Mesenteric fat pad (tissue), 1 donor: ENCODE results near the gene CASTOR2. TPM values are rescaled to one million over a fixed set of nuclear protein-coding genes. Genes with fewer than 3 reads are reported as not detected.
"Not testable (repeated sequence)": the region's sequence is repeated elsewhere in the genome, so short reads cannot be mapped to it uniquely, and the experiment has no call there.

Experiments
- DNase-seq: peaks from one replicate; pipeline ENCODE4 v3.0.0-alpha.2; 2020; ENCODE audit warnings: low spot score
- long read RNA-seq: library from polyadenylated mRNA; unstranded; transcript quantifications from one replicate; pipeline ENCODE4 v2.0.0, GENCODE V29; 2020
- total RNA-seq: library from RNA; stranded (reverse); fragmentation: NEBNext Ultra II Directional; extraction: Animal tissue kit (Norgen Biotek cat#: 25700); gene quantifications from one replicate; pipeline ENCODE4 v1.2.1, GENCODE V29; 2021
- donor health status: DM: yes; HTN: yes; CAD: no.

The CASTOR2 gene
- total RNA-seq: 25.3 TPM
- long read RNA-seq, partial matches to known transcripts: 0 of 2 reads
- long read RNA-seq, other reads (novel, unspliced or antisense): 2 of 2 reads

DNA sequence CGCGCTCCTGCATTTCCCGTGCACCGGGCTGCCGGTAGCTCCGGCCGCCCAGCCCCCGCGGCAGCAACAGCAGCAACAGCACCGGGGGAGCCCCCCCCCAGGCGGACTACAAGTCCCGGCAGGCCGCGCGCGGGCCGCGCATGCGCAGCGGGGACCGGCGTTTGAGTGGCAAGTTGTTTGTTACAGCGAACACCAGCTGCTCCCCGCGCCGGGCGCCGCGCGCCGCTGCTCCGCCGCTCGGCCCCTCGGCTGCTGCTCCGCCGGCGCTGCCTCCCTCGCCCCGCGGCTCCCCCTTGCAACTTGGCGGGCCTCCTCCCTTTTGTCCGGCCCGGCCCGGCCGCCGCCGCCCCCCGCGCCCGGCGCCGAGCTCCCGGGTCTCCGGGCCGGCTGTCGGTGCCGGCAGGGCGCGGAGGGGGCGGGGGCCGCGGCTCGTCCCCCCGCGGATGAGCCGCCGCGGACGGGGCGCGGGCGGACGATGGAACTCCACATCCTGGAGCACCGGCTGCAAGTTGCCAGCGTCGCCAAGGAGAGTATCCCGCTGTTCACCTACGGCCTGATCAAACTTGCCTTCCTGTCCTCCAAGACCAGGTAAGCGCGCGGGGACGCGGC lies at the start of gene CASTOR2:
CASTOR2 (plus strand) TSS at position 195 of the 609 bp plus-strand sequence; CDS start at position 476, 281 bp downstream.
- peak; percentile 90 for DNase-seq

DNA sequence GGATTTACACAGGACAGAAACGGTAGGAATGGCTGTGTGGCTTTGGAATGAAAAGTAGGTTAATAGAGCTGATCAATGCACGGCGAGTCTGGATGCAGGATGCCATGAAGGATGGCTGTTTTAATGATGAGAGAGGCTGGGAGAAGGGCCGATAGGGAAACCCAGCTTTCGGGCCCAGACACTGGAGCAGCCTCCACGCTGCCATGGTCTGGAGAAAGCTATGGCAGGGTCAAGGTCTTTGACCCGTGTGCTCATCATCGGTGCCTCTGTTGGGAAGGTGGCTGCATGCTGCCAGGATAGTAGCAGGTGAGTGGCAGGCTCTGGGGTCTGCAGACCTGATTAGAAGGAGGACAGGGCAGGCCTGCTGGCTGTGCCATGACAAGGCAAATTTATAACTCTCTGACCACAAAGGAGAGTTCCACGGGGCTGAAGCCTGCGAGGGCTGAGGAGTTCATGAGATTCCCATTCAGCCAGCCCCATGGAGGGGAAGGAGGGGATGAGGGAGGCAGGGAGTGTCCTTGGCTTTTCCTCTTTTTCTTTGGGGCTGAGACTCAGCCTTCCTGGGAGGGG lies 42.1 kb upstream of the CASTOR2 start:
- DNase-seq: not testable (repeated sequence)

DNA sequence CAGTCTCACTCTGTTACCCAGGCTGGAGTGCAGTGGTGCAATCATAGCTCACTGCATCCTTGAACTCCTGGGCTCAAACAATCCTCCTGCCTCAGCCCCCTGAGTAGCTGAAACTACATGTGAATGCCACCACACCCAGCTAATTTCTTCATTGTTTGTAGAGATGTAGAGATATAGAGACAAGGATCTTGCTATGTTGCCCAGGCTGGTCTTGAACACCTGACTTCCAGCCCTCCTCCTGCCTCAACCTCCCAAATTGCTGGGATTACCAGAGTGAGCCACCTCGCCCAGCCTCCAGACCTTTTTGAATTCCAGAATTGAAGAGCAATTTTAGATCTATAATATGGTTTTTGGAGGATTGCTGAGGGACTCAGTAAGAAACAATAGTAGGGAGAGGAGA lies 40.9 kb upstream of the CASTOR2 start:
- DNase-seq: not testable (repeated sequence)

DNA sequence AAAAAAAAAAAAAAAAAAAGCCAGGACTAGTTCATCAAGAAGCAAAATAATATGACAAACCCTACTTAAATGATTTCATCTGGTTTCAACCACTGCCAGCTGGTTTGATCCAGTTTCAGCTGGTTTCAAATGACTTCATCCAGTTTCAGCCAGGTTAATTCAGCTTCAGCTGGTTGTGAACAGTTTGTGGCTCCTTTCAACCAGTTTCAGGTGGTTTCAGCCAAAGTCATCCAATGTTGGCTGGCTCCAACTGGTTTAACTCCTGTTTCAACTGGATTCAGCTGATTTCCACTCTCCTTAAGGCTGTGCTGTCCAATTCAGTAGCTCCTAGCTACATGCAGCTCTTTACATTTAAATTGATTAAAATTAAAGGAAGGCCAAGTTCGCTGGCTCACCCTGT lies 37.5 kb upstream of the CASTOR2 start:
- not testable (repeated sequence) for DNase-seq

DNA sequence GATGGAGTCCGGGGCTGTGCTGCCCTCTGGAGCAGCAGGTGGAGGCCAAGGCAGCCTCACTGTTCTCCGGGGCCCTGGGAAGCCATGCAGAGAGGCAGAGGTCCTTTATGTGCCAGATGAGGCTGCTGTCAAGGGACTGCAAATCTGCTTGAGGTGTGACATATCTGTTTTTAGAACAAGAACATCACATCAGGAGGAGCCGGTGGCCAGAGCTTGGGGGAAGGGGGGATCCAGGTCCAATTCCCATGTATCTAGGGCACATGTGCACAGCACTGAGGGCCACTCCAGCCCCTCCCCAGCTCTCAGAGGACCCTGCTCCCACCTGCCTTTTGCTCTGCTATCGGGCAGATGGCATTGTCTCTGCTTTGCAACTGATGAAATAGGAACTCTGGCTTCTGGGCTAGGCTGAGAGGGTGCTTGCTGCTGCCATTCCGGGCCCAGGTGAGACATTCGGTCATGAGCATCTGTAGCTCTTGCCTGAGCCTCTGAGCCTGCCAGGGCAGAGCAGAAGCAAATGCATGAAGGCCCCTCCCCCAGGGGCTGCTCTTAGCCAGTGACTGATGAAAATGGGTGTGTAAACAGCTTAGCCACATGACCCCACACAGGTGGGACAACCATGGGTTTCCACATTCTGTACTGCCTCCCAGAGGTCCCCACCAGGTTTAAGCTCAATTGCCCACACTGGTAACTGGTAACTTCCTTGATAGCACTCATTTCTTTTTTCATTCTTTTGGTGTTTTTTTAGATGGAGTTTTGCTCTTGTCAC lies 32.8 kb upstream of the CASTOR2 start:
- DNase-seq: not testable (repeated sequence)

DNA sequence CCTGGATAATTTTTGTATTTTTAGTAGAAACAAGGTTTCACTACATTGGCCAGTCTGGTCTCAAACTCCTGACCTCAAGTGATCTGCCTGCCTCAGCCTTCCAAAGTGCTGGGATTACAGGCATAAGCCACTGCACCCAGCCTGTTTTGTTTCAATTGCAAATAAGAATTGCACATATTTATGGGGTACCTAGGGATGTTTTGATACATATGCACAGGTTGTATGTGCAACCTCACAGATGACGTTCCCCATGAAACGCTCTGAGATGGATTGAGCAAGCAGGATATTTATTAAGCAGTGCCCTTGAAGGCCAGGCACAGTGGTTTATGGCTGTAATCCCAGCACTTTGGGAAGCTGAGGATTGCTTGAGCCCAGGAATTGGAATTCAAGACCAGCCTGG lies 25.1 kb upstream of the CASTOR2 start:
- not testable (repeated sequence) for DNase-seq

DNA sequence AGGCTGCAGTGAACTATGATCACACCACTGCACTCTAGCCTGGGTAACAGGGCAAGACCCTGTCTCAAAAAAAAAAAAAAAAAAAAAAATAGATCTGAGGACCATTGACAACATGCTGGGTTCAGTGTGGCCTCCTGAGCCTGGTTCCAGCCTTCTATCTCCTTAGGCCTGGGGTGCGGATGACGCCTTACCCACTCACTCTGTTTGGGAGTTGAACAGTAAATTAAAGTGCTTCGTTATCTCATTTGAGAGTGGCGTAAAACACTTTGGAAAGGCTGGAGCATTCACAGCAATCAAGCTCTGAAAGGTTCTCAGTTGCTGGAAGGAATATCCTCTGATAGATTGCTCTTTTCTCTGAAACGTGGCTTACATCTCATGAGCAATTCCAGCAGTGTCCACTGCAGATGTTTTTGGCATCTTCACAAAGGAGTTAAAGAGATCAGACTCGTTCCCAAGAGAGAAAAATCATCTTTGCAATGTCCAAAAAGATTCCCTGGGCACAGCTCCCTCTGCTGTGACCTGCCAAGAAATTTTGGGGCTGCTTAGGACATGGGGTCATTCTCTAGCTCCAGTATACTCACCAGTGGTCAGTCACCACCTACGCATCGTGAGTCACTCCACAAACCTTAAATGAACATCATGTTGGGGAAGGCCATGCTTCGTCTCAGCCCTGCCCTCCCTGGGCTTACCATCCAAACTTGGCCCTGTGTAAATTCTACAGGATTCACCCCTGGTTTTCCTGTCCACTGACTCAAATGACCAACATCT lies 23.0 kb upstream of the CASTOR2 start:
- DNase-seq: not testable (repeated sequence)

DNA sequence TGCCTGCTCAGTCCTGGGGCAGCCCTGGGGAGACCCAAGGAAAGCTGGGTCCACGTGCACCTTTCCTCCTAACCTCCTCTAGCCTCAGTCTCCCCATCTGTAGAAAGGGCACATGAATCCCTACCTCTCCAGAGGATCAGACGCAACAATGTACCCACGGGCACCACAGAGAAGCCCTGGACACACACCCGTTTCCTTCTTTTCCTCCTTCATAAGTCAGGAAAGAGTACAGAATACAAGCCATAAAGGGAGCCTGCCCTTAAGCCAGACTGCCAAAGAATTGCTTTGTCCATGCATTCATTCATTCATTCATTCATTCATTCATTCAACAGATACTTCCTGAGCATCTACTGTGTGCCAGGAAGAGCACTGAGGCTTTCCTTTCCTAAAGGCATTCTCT lies 20.6 kb upstream of the CASTOR2 start:
- DNase-seq: not testable (repeated sequence)

DNA sequence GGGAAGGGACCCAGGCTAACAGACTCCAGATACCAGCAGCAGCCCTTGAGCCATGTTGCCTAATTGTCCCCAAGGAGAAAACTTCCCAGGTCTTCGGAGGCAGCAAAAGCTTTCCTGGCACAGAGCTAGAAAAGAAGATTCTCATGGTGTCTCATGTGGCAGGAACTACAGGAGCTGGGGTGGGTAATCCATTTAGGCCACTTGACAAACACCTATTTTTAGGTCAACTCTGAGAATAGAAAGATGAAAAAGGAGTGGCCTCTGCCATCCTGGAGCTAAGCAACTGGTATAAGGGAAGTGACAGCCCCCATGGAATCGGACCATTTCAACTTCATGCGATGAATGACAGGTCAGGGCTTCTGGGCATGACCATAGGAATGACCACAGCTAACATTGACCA lies 16.8 kb upstream of the CASTOR2 start:
- not testable (repeated sequence) for DNase-seq

DNA sequence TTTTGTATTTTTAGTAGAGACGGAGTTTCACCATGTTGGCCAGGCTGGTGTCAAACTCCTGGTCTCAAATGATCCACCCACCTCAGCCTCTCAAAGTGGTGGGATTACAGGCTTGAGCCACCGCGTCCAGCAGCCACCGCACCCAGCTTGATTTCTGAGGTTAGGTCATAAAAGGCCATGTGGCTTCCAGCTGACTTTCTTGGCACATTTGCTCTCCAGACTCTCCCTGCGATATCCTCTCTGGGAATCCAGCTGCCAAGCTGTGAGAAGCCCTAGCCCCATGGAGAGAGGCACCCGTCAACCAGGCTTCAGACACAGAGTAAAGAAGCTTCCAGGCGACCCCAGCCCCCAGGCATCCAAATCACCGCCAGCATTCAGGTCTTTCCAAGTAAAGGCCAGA lies 10.7 kb upstream of the CASTOR2 start:
- DNase-seq: not testable (repeated sequence)

DNA sequence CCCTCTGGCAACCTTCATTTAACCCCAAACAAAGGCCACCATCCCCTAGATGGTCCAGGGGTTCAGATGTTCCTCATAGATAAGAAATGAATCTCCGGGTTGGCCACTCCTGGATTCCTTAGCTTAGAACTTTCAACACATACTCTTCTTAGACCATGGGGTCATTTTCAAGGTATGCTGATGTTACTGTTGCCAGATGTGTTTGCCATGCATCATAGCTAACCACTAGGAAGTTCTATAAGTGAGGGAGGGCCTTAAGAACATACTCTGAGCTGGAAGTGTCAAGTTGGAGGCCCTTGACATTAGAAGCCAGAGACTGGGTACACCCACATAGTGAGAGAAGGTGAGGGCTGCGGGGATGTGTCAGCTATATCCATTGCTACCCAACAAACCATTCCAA lies 6.2 kb upstream of the CASTOR2 start:
- DNase-seq: not testable (repeated sequence)

DNA sequence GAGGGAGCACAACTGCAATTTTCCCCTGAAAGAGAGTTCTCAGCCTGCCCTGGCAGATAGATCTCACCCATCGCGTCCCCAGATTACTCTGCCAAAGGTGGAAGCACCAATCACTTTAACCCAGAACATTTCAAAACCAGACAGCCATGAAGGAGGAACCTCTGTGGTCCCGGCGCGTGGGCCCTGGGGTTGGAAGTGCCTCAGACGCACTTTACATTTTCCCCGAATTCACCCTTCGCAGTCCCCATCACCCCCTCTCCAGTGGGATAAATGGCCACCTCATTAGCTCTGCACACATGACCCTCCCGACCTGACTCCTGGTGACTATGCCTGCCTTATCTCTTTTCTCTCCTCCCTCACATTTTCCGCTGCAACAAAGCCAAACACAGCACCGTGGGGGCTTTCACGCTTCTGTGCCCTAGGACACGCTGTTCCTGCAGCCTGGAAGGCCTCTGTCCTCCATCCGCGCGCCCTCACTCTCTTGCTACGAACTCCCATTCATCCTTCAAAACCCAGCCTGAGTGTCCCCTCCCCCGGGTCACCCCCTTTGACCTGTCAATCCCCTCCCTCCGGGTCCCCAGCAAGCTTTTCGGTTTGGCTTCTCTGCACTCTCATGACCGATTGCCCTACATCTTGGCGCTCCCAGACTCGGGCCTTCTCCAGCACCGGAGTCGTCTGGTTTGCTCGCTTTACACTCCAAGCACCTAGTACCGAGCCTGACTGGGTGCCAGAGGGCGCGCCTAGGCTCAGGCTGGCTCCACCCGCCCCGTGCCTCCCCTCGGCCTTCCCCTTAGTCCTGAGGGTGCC lies 598 bp upstream of the CASTOR2 start:
- not testable (repeated sequence) for DNase-seq

DNA sequence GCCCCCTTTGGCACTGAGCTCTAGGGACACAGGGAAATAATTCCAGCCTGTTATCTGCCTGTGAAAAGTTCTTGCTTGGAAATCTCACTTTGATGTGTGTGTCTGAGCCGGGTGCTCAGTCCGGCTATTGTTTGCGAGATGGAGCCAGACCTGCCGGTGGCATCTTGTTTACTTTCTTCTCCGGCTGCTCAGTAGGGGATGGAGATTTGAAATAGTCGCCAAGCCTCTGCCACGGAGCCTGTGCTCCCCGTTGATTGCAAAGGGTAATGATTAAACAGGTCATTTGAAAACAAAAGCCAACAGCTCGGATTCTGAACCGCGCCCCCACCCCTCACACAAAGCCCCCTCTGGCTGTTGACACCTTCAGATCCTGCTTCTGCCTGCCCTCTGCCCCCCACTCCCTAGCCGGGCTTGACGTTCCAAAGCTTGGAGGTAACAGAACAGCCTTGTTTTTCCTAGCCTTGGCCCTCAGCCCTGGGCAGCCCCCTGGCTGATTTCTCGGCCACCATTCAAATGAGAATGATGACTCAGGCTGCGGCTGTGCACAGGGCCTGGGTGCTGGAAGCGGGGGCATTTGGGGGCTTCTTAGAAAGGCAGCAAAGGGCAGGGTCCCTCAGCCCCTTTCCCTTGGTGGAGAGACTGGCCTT lies 1.8 kb downstream of the CASTOR2 start:
- DNase-seq: not testable (repeated sequence)

DNA sequence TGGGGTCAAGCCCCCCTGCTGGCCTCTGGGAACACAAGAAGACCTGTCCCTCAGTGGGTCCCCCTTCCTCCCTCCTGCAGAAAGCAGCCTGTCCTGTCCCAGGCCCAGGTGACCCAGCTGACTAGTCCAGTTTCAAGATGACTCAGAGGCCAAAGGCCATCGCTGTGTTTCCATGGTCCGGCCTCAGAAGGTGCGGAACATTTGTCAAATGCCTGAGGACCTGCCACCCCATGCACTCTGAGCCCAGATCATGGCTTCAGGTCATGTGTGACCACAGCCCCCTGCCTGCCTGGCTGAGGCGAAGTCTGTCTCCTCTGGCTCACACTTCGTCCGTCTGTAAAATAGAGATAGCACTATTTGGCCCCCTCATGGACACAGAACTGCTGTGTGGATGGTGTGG lies 2.4 kb downstream of the CASTOR2 start:
- DNase-seq: not testable (repeated sequence)

DNA sequence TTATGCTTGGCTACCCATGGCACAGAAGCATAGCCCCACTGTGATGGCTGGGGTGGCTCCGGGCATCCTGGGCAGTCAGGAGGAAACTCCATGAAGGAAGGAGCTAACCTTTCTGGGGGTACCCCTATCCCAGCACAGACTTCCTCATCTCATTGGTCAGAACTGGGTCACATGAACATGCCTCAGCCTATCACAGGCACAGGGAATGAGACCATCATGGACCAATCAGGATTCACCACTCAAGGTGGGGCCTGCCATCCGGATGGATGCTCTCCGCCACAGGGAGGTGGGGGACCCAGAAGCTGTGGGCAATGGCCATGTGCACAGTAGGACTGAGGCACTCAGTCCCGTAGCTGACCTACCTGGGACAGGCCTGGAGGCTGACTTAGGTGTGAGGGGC lies 6.9 kb downstream of the CASTOR2 start:
- not testable (repeated sequence) for DNase-seq

DNA sequence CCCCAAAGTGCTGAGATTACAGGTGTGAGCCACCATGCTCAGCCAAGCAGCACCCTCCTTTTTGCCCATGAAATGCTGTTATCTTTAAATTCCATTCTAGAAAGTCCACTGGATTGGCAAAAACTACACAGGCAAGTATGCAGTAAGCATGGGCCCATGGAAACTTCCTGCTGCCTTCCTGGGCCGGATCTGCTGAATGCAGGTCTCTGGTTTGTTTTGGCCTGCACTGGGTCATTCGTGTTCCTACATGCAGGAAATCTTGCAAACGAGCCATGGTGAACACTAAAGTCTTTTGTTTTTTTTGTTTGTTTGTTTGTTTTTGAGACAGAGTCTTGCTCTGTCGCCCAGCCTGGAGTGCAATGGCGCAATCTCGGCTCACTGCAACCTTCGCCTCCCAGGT lies 7.9 kb downstream of the CASTOR2 start:
- peak; percentile 2 for DNase-seq

DNA sequence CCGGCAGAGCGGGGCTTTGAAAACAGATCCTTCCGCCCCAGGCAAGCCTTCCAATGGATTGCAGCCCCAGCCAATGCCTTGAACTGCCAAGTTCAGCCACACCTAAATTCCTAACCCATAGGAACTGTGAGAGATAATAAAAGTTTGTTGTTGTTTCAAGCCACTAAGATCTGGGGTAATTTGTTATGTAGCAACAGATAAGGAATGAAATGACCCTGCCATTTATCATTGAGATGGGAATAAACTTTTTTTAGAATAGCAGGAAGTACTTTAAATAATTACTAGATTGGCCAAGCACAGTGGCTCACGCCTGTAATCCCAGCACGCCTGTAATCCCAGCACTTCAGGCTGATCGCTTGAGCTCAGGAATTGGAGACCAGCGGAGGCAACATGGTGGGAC lies 11.5 kb downstream of the CASTOR2 start:
- DNase-seq: not testable (repeated sequence)

DNA sequence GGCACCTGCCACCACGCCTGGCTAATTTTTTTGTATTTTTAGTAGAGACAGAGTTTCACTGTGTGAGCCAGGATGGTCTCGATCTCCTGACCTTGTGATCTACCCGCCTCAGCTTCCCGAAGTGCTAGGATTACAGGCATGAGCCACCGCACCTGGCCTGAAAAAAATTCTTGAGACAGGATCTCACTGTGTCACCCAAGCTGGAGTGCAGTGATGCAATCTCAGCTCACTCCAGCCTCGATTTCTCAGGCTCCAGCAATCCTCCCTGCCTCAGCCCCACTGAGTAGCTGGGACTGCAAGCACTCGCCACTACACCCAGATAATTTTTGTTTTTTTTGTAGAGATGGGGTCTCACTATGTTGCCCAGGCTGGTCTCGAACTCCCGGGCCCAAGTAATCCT lies 13.0 kb downstream of the CASTOR2 start:
- DNase-seq: not testable (repeated sequence)

DNA sequence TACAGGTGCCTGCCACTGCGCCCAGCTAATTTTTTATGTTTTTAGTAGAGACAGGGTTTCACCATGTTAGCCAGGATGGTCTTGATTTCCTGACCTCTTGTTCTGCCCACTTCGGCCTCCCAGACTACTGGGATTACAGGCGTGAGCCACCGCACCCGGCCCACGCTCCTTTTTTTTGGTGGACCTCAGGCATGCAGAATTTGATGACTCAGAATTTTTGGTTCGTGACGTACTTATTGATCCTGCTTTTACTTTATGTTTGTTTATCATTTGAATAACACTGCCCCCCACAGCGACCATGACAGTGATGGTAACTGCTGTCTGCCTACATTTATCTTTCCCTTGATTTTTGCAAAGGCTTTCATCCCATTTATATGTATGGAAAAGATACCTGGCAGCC lies 23.9 kb downstream of the CASTOR2 start:
- DNase-seq: not testable (repeated sequence)

DNA sequence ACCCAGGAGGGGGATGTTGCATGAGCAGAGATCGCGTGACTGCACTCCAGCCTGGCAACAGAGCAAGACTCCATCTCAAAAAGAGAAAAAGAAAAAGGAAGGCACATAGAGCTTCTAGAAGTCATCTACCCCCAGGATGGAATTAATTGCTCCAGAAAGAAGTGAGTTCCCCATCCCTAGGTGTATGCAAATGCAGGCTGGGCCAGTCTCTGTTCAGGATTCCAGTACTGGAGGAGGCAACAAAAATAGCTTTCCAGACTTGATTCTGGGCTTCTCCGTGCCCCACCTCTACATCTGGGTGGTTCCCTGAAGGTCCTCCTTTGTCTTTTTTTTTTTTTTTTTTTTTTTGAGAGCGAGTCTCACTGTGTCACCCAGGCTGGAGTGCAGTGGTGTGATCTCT lies 28.6 kb downstream of the CASTOR2 start:
- DNase-seq: no peak
